Type B pancreatic cell (in vitro differentiated cells): Measurements from ENCODE around the gene CCT6B. TPM values are rescaled to one million over a fixed set of nuclear protein-coding genes. Genes with fewer than 3 reads are reported as not detected.
"Not testable (repeated sequence)": the region's sequence is repeated elsewhere in the genome, so short reads cannot be mapped to it uniquely, and the experiment has no call there.

Experiments
- DNase-seq: peaks from one replicate; pipeline ENCODE4 v3.0.0; 2021; ENCODE audit warnings: mixed read lengths; ENCODE audit not compliant: unreplicated experiment; ENCODE audit errors: extremely low spot score
- H3K27ac Mint-ChIP-seq: 2 replicates; pipeline ENCODE4 v1.8.0; 2021; ENCODE audit warnings: mild to moderate bottlenecking, mixed read lengths
- H3K27me3 Mint-ChIP-seq: 2 replicates; pipeline ENCODE4 v1.8.0; 2021; ENCODE audit warnings: mixed read lengths
- H3K36me3 Mint-ChIP-seq: 2 replicates; pipeline ENCODE4 v1.8.0; 2021; ENCODE audit warnings: mixed read lengths
- H3K4me1 Mint-ChIP-seq: one replicate; pipeline ENCODE4 v1.8.0; 2021; ENCODE audit warnings: mixed read lengths; ENCODE audit not compliant: unreplicated experiment
- H3K4me3 Mint-ChIP-seq: 2 replicates; pipeline ENCODE4 v1.8.0; 2021; ENCODE audit warnings: mild to moderate bottlenecking, mixed read lengths
- H3K9me3 Mint-ChIP-seq: 2 replicates; pipeline ENCODE4 v1.8.0; 2021; ENCODE audit warnings: mixed read lengths
- CTCF ChIP-seq: fragments of 200-600 bp; sonication (generic); conservative IDR thresholded peaks from 2 replicates; pipeline ENCODE4 v1.5.0; 2021; ENCODE audit warnings: antibody characterized with exemption, mild to moderate bottlenecking
- total RNA-seq: library from RNA; stranded (reverse); gene quantifications from 2 replicates; pipeline ENCODE4 v1.2.1, GENCODE V29; 2021; ENCODE audit warnings: low replicate concordance

Gene CCT6B
- total RNA-seq, 1 donor from 2014 or later, result 1.5 TPM

- no peaks in the 10 kb centered on the region for H3K9me3 Mint-ChIP-seq
- no peak for TF ChIP-seq CTCF
- DNase-seq, result no peak
- H3K4me3 Mint-ChIP-seq, result no peak overlapping the region
- no peaks in the 10 kb centered on the region for H3K27me3 Mint-ChIP-seq
- H3K27ac Mint-ChIP-seq, result no peak overlapping the region
- H3K36me3 Mint-ChIP-seq, result peaks cover 23% of the 10 kb centered on the region
- H3K4me1 Mint-ChIP-seq, result peaks cover 4% of the 10 kb centered on the region
Observed at GRCh38 chr17:35002876-35003551, 41.8 kb upstream of the CCT6B start.

GRCh38 chr17:35001549-35001948, 40.3 kb upstream of the CCT6B start:
- Mint-ChIP-seq H3K36me3 (peaks cover 16% of the 10 kb centered on the region), H3K27me3 (no peaks in the 10 kb centered on the region), H3K4me1 (peaks cover 4% of the 10 kb centered on the region), H3K4me3 (no peak overlapping the region), H3K27ac (no peak overlapping the region), H3K9me3 (no peaks in the 10 kb centered on the region)
- TF ChIP-seq CTCF, result no peak
- no peak for DNase-seq

- H3K27ac Mint-ChIP-seq, H3K4me3 Mint-ChIP-seq, DNase-seq, H3K4me1 Mint-ChIP-seq, H3K27me3 Mint-ChIP-seq, H3K9me3 Mint-ChIP-seq: not testable (repeated sequence)
- H3K36me3 Mint-ChIP-seq, result peaks cover 15% of the 10 kb centered on the region
Observed at GRCh38 chr17:35000965-35001364, 39.7 kb upstream of the CCT6B start.

- peaks cover 4% of the 10 kb centered on the region for H3K4me1 Mint-ChIP-seq
- H3K27ac Mint-ChIP-seq, result no peak overlapping the region
- H3K4me3 Mint-ChIP-seq, result no peak overlapping the region
- H3K36me3 Mint-ChIP-seq, result peaks cover 8% of the 10 kb centered on the region
- no peaks in the 10 kb centered on the region for H3K27me3 Mint-ChIP-seq
- H3K9me3 Mint-ChIP-seq, result no peaks in the 10 kb centered on the region
- no peak for DNase-seq
- no peak for TF ChIP-seq CTCF
Observed at GRCh38 chr17:34999456-34999855, 38.2 kb upstream of the CCT6B start.

GRCh38 chr17:34998205-34998604, 36.9 kb upstream of the CCT6B start:
- Mint-ChIP-seq H3K4me3 (no peak overlapping the region), H3K9me3 (no peaks in the 10 kb centered on the region), H3K27me3 (no peaks in the 10 kb centered on the region), H3K27ac (peak overlapping the region; percentile 46), H3K4me1 (peaks cover 4% of the 10 kb centered on the region), H3K36me3 (peaks cover 8% of the 10 kb centered on the region)
- TF ChIP-seq CTCF, result peak; percentile 76
- DNase-seq, result no peak

- no peaks in the 10 kb centered on the region for H3K9me3 Mint-ChIP-seq
- no peak overlapping the region for H3K4me3 Mint-ChIP-seq
- H3K27ac Mint-ChIP-seq, result no peak overlapping the region
- peaks cover 13% of the 10 kb centered on the region for H3K36me3 Mint-ChIP-seq
- H3K4me1 Mint-ChIP-seq, result peaks cover 4% of the 10 kb centered on the region
- DNase-seq, result no peak
- no peak for TF ChIP-seq CTCF
- no peaks in the 10 kb centered on the region for H3K27me3 Mint-ChIP-seq
Observed at GRCh38 chr17:34997355-34997862, 36.1 kb upstream of the CCT6B start.
